GM21723 (cell line): Measurements from ENCODE around the gene LANCL2.
A peak's percentile ranks its signal among the peaks of the same experiment; 100 is the strongest.
"Not testable (repeated sequence)": the region's sequence is repeated elsewhere in the genome, so short reads cannot be mapped to it uniquely, and the experiment has no call there.

Experiments used
- ATAC-seq: cut with Tn5 transposase; IDR thresholded peaks from one replicate; pipeline ENCODE4 v1.9.1; 2021; ENCODE audit warnings: mild to moderate bottlenecking, moderate library complexity; ENCODE audit not compliant: unreplicated experiment

Gene LANCL2

GRCh38 chr7:55402506-55402905 lies 37.4 kb downstream of the LANCL2 start:
- not testable (repeated sequence) for ATAC-seq

- ATAC-seq = no peak
These were observed 40.9 kb downstream of the LANCL2 start for GRCh38 chr7:55405856-55406541.

DNA sequence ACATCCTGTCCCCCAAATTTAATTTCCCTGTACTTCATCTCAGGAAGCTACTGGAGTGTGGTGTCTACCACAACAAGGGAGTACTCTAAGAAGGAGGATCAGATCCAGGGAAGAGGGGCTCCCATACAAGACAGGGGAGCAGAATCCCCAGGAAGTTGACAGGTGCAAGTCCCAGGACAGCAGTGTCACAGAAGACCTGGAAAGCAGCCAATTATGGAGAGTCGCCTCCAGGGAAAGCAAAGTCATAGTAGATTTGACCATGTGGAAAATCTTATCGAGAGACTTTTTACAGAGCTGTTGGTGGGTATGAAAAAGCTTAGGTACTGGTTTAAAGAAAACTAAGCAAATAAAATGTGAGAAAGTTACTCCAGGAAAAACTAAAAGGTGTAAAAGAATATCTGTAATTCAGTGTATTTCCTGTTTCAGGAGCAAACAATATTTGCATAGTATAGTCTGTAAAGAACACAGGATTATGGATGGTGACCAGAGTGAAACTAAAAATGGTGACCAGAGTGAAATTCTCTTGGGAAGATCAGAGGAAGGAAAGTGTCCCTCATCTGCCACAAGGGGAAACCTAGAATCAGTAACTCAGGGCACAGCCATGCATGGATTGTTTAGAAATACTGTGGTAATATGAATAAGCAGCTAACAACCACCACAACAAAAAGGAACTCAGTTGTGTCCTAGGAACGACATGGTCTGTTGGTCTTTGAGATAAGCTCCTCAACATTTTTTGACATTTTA lies 44.5 kb downstream of the LANCL2 start:
- ATAC-seq = no peak

- ATAC-seq = no peak
These were observed 45.6 kb downstream of the LANCL2 start for GRCh38 chr7:55410667-55411239.

- ATAC-seq = no peak
These were observed 46.7 kb downstream of the LANCL2 start for GRCh38 chr7:55411844-55412243.

- no peak for ATAC-seq
These were observed 48.3 kb downstream of the LANCL2 start for GRCh38 chr7:55413442-55413841.

- peak; percentile 93 for ATAC-seq
These were observed 50.1 kb downstream of the LANCL2 start for GRCh38 chr7:55415173-55415778.

- not testable (repeated sequence) for ATAC-seq
These were observed 52.3 kb downstream of the LANCL2 start for GRCh38 chr7:55417456-55417855.

- ATAC-seq = no peak
These were observed 55.4 kb downstream of the LANCL2 start for GRCh38 chr7:55420530-55420929.

DNA sequence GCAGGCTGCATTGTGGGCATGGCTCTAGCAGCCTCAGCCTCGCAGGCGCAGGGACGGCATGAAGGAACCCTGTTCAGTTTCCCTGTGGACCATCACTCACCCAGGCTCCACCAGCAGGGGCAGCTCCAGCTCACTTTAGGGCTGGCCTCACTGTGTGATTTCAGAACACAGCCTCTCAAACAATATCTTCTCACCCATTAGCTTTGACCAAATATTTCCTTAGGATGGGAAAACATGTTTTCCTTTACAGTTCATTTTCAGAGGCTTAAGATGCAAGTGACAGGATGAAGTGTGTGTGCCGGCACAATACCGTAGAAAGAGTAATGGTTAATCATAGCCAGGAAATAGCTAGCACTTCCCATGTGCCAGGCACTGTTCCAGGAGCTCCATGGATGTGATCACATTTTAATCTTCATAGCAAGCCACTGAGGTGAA lies 58.2 kb downstream of the LANCL2 start:
- ATAC-seq = no peak

DNA sequence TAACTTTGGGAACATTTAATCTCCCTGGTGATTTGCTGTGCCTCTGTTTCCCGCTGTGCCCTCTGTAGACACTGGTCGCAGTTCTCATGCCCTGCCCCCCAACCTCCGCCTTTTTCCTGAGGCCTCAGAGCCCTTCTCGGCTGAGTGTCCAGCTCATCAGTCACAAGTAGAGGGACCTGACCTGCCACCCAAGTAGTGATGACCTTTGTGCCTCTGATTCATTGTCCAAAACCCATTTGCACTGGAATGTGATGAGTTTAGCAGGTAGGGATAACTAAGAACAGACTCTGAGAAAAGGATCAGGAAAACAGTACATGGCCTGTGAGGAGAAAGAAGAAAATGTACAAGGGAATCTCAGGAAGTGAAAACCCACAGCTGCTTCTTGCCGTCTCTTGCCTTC lies 58.8 kb downstream of the LANCL2 start:
- ATAC-seq = no peak

GRCh38 chr7:55425141-55425752 lies 60.1 kb downstream of the LANCL2 start:
- no peak for ATAC-seq

GRCh38 chr7:55426676-55427075 lies 61.5 kb downstream of the LANCL2 start:
- no peak for ATAC-seq

DNA sequence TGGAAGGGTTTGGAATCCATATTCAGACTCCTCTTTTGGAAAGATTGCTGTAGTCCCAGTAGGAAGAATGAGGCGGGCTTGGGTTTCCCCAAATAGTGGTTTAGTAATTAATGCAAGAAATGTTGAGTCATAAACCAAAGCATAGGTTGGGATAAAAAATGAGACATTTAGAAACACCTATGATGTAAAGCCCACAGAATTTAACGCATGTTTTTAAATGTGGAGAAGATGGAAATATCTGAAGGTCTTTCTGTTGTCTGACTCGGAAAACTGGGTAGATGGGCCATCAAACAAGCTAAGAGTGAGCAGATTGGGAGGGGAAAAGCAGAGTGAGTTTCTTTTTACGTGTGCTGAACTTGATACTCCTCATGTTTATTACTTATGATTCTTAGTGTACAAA lies 62.2 kb downstream of the LANCL2 start:
- no peak for ATAC-seq

GRCh38 chr7:55427800-55428199 lies 62.7 kb downstream of the LANCL2 start:
- ATAC-seq = no peak

DNA sequence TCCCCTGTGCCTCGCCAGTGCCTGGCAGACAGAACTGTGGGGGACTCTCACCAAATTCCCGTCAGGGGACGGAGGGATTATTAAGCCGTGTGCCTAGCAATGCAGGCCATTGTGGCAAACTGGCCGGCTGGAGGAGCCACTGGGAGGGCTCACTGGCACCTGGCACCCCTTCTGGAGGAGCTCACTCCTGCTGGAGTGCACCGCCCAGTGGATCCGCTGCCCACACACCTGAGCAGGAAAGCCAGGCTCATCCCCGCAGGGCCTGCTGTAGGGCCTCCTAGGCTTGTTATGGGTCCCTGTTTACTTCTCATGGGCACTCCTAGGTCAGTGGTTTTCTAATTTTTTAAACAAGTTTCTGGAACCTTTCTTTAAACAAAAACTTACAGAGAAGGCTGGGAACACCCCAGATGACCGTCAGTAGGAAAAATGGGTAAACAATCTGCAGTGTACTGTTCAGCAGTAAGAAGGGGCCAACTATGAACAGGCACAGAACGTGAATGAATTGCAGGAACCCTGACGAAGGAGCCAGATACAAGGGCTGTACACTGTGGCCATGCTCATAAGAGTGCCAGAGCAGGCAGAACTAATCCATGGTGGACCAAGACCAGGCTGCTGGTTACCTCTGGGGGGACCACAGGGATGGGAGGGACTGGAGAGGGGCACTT lies 64.8 kb downstream of the LANCL2 start:
- ATAC-seq = no peak

DNA sequence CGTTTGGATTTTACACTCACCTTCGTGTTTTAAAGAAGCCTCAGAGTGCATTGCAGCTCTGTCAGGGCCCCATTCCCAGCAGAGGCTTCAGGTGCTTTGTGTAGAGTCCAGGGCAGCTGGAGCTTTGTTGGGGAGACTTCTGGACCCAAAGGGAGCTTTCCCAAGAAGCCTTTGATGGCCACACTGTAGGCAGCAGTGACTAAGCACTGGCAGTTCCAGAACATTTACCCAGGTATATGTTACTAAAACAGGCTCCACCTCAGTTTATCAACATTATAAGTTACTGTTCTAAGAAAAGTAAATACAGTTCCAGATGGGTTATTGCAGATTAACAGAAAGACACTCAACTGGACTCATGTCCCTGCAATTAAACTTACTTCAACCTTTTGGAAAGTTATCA lies 66.8 kb downstream of the LANCL2 start:
- no peak for ATAC-seq

- ATAC-seq = no peak
These were observed 67.4 kb downstream of the LANCL2 start for GRCh38 chr7:55432506-55432905.

DNA sequence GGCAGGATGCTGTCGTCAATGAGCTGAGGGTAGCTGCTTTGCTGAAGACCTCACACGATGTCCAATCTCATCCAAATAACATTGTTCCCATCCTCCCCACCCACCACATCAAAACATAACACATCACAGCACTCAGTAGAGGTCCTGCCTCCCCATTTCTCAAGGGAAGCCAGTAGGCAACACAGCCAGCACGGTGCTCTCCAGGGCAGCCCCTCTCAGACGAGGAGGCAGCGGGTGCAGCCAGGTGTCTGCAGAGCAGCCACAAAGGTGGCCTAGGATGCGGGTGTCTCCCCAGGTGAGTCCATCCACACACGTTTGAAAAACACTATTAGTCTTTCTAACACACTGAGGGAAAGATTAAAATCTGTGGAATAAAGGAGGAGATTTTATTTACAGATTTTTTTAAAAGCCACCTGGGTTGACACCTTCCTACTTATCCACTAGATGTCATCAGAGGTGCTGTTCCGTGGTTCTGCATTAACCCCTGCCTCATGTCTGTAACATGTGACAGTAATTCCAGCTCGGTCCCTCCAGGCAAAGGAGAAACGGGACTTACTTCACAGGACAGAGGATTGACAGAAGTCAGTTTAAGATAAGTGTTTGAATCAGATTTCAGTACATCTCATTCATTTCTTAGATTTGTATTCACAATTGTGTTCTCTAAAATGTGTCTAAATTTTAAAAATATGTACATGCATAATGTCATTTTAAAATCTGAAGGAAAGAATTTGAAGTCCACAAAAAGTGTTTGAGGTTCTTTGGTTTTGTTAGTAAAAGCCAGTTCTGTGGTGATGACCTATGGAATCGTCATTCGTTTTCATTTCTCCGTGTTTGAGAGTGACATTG lies 68.0 kb downstream of the LANCL2 start:
- peak; percentile 71 for ATAC-seq

GRCh38 chr7:55435466-55435865 lies 70.3 kb downstream of the LANCL2 start:
- no peak for ATAC-seq
